ENCODE results near the gene BRPF1. TPM values are rescaled to one million over a fixed set of nuclear protein-coding genes. Genes with fewer than 3 reads are reported as not detected.

BRPF1 gene
- total and polyA plus RNA-seq, 2 experiments from 2014 or later: 8.0 to 24.7 TPM

DNA sequence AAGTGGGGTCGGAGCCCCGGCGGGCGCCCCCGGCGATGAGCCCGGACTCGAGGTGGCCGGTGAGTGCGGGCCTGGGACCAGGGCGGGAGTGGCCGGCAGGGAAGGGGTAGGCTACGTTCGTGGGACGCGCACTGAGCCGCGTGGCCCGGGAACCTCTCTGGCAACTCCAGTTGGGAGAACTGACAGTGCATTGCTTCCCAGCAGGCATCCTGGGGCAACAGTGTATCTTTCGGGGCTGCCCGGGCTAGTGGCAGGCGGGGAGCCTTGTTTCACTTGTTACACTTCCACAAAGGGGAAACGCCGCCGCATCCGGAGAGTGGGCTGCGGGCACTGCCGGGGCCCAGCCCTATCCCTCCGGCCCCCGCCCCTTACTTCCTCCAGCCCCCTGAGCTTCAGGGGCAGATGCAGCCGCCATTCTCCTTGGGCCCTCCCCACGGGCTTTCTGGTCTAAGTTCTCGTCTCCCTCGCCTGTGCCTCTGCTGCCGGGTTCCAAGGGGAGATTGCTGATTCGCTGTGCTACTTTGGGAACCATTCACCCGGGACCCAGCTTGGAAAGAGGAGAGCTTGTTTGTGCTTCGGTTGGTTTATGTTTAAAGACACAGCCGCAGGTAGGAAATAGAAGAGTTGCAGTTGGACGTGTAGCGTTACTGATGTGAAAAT lies 675 bp downstream of the BRPF1 start:
- peak; percentile 10 for ATAC-seq
- Histone ChIP-seq H3K79me2 (replicated peaks; ENCODE audit: insufficient read depth) (peaks cover 43% of the 10 kb centered on the region), H3K27me3 (ENCODE audit: insufficient read depth) (no peaks in the 10 kb centered on the region), H3K9me2 (ENCODE audit: insufficient read depth) (no peaks in the 10 kb centered on the region), H3K4me2 (peak overlapping the region; percentile 98), H3K4me1 (ENCODE audit: insufficient read depth) (peaks cover 16% of the 10 kb centered on the region), H3K4me3 (peak overlapping the region; percentile 91), H3K27ac (ENCODE audit: low read depth) (peak overlapping the region; percentile 97; the same call in 1 of the 2 replicates), H2AFZ (no peak overlapping the region), H3F3A (replicated peaks; ENCODE audit: low read depth) (0 out of 2 replicates have a peak, but pooled peaks cover 8% of the 10 kb centered on the region), H4K20me1 (replicated peaks; ENCODE audit: insufficient read depth) (peaks cover 25% of the 10 kb centered on the region), H3K36me3 (ENCODE audit: insufficient read depth) (peaks cover 17% of the 10 kb centered on the region)
- peaks cover 34% of the 10 kb centered on the region for H3K36me3 Mint-ChIP-seq (ENCODE audit: low read depth)
- peaks cover 21% of the 10 kb centered on the region for H3K4me1 Mint-ChIP-seq
- H3K9me3 Mint-ChIP-seq: no peaks in the 10 kb centered on the region
- H3K27me3 Mint-ChIP-seq (ENCODE audit: insufficient read depth, low read depth, poor library complexity): peaks cover 4% of the 10 kb centered on the region
- peak; percentile 44 for DNase-seq (ENCODE audit: low spot score)
- peak overlapping the region; percentile 72 for H3K27ac Mint-ChIP-seq
- peak overlapping the region; percentile 81 for H3K4me3 Mint-ChIP-seq
- TF ChIP-seq, protein P1, sequence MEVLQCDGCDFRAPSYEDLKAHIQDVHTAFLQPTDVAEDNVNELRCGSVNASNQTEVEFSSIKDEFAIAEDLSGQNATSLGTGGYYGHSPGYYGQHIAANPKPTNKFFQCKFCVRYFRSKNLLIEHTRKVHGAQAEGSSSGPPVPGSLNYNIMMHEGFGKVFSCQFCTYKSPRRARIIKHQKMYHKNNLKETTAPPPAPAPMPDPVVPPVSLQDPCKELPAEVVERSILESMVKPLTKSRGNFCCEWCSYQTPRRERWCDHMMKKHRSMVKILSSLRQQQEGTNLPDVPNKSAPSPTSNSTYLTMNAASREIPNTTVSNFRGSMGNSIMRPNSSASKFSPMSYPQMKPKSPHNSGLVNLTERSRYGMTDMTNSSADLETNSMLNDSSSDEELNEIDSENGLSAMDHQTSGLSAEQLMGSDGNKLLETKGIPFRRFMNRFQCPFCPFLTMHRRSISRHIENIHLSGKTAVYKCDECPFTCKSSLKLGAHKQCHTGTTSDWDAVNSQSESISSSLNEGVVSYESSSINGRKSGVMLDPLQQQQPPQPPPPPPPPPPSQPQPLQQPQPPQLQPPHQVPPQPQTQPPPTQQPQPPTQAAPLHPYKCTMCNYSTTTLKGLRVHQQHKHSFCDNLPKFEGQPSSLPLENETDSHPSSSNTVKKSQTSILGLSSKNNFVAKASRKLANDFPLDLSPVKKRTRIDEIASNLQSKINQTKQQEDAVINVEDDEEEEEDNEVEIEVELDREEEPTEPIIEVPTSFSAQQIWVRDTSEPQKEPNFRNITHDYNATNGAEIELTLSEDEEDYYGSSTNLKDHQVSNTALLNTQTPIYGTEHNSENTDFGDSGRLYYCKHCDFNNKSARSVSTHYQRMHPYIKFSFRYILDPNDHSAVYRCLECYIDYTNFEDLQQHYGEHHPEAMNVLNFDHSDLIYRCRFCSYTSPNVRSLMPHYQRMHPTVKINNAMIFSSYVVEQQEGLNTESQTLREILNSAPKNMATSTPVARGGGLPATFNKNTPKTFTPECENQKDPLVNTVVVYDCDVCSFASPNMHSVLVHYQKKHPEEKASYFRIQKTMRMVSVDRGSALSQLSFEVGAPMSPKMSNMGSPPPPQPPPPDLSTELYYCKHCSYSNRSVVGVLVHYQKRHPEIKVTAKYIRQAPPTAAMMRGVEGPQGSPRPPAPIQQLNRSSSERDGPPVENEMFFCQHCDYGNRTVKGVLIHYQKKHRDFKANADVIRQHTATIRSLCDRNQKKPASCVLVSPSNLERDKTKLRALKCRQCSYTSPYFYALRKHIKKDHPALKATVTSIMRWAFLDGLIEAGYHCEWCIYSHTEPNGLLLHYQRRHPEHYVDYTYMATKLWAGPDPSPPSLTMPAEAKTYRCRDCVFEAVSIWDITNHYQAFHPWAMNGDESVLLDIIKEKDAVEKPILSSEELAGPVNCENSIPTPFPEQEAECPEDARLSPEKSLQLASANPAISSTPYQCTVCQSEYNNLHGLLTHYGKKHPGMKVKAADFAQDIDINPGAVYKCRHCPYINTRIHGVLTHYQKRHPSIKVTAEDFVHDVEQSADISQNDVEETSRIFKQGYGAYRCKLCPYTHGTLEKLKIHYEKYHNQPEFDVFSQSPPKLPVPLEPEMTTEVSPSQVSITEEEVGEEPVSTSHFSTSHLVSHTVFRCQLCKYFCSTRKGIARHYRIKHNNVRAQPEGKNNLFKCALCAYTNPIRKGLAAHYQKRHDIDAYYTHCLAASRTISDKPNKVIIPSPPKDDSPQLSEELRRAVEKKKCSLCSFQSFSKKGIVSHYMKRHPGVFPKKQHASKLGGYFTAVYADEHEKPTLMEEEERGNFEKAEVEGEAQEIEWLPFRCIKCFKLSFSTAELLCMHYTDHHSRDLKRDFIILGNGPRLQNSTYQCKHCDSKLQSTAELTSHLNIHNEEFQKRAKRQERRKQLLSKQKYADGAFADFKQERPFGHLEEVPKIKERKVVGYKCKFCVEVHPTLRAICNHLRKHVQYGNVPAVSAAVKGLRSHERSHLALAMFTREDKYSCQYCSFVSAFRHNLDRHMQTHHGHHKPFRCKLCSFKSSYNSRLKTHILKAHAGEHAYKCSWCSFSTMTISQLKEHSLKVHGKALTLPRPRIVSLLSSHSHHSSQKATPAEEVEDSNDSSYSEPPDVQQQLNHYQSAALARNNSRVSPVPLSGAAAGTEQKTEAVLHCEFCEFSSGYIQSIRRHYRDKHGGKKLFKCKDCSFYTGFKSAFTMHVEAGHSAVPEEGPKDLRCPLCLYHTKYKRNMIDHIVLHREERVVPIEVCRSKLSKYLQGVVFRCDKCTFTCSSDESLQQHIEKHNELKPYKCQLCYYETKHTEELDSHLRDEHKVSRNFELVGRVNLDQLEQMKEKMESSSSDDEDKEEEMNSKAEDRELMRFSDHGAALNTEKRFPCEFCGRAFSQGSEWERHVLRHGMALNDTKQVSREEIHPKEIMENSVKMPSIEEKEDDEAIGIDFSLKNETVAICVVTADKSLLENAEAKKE (CRISPR knock-in tag; IDR thresholded peaks at IDR 0.05): no peak
- TF ChIP-seq, protein P2, sequence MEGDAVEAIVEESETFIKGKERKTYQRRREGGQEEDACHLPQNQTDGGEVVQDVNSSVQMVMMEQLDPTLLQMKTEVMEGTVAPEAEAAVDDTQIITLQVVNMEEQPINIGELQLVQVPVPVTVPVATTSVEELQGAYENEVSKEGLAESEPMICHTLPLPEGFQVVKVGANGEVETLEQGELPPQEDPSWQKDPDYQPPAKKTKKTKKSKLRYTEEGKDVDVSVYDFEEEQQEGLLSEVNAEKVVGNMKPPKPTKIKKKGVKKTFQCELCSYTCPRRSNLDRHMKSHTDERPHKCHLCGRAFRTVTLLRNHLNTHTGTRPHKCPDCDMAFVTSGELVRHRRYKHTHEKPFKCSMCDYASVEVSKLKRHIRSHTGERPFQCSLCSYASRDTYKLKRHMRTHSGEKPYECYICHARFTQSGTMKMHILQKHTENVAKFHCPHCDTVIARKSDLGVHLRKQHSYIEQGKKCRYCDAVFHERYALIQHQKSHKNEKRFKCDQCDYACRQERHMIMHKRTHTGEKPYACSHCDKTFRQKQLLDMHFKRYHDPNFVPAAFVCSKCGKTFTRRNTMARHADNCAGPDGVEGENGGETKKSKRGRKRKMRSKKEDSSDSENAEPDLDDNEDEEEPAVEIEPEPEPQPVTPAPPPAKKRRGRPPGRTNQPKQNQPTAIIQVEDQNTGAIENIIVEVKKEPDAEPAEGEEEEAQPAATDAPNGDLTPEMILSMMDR (conservative IDR thresholded peaks at IDR 0.05; ENCODE audit: low read depth in 2 of 2): no peak
- no peak for TF ChIP-seq POLR2AphosphoS5 (IDR thresholded peaks at IDR 0.05; ENCODE audit: low read depth)
- TF ChIP-seq, protein P3, sequence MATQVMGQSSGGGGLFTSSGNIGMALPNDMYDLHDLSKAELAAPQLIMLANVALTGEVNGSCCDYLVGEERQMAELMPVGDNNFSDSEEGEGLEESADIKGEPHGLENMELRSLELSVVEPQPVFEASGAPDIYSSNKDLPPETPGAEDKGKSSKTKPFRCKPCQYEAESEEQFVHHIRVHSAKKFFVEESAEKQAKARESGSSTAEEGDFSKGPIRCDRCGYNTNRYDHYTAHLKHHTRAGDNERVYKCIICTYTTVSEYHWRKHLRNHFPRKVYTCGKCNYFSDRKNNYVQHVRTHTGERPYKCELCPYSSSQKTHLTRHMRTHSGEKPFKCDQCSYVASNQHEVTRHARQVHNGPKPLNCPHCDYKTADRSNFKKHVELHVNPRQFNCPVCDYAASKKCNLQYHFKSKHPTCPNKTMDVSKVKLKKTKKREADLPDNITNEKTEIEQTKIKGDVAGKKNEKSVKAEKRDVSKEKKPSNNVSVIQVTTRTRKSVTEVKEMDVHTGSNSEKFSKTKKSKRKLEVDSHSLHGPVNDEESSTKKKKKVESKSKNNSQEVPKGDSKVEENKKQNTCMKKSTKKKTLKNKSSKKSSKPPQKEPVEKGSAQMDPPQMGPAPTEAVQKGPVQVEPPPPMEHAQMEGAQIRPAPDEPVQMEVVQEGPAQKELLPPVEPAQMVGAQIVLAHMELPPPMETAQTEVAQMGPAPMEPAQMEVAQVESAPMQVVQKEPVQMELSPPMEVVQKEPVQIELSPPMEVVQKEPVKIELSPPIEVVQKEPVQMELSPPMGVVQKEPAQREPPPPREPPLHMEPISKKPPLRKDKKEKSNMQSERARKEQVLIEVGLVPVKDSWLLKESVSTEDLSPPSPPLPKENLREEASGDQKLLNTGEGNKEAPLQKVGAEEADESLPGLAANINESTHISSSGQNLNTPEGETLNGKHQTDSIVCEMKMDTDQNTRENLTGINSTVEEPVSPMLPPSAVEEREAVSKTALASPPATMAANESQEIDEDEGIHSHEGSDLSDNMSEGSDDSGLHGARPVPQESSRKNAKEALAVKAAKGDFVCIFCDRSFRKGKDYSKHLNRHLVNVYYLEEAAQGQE (IDR thresholded peaks at IDR 0.05; ENCODE audit: unreplicated experiment): no peak
- TF ChIP-seq CREB1 (CRISPR knock-in tag; IDR thresholded peaks at IDR 0.05; ENCODE audit: low read depth): no peak
- no peak for TF ChIP-seq ZNF331 (CRISPR knock-in tag; IDR thresholded peaks at IDR 0.05; ENCODE audit: low read depth)
- no peak for TF ChIP-seq NANOG (IDR thresholded peaks at IDR 0.05; ENCODE audit: borderline replicate concordance)
- TF ChIP-seq, protein P4, sequence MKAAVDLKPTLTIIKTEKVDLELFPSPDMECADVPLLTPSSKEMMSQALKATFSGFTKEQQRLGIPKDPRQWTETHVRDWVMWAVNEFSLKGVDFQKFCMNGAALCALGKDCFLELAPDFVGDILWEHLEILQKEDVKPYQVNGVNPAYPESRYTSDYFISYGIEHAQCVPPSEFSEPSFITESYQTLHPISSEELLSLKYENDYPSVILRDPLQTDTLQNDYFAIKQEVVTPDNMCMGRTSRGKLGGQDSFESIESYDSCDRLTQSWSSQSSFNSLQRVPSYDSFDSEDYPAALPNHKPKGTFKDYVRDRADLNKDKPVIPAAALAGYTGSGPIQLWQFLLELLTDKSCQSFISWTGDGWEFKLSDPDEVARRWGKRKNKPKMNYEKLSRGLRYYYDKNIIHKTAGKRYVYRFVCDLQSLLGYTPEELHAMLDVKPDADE (IDR thresholded peaks at IDR 0.05): no peak
- no peak for TF ChIP-seq JUNB (IDR thresholded peaks at IDR 0.05; ENCODE audit: unreplicated experiment)
- TF ChIP-seq STAT1 (IDR thresholded peaks at IDR 0.05; ENCODE audit: unreplicated experiment): no peak
- no peak for TF ChIP-seq EZH2 (IDR thresholded peaks at IDR 0.05; ENCODE audit: low read depth, unreplicated experiment)
- no peak for TF ChIP-seq ZNF114 (CRISPR knock-in tag; IDR thresholded peaks at IDR 0.05)
- TF ChIP-seq EZH2phosphoT487 (IDR thresholded peaks at IDR 0.05; ENCODE audit: unreplicated experiment): no peak
